Peyer's patch (tissue), 4 donors: ENCODE results near the gene PITPNM1. TPM values are rescaled to one million over a fixed set of nuclear protein-coding genes. Genes with fewer than 3 reads are reported as not detected.
A peak's percentile ranks its signal among the peaks of the same experiment; 100 is the strongest.
"Not testable (repeated sequence)": the region's sequence is repeated elsewhere in the genome, so short reads cannot be mapped to it uniquely, and the experiment has no call there.

Source experiments
- DNase-seq, 3 donors: peaks; one replicate each; pipeline ENCODE4 v3.0.0-alpha.2; 2017 to 2019
- H3K27ac ChIP-seq, 4 donors: fragments of 200-600 bp; sonication (generic); one replicate each; pipeline ENCODE4 v1.5.1; 2016 to 2019
- H3K27me3 ChIP-seq, 2 donors: fragments of 200-600 bp; sonication (generic); one replicate each; pipeline ENCODE4 v1.5.1; 2019
- H3K36me3 ChIP-seq, 3 donors: fragments of 200-600 bp; sonication (generic); one replicate each; pipeline ENCODE4 v1.5.1; 2016 to 2019
- H3K4me1 ChIP-seq, 4 donors: fragments of 200-600 bp; sonication (generic); one replicate each; pipeline ENCODE4 v1.5.1; 2016 to 2019
- H3K4me3 ChIP-seq, 4 donors: fragments of 200-600 bp; sonication (generic); 1 replicate in 3 of 4; 2 replicates in 1 of 4; pipeline ENCODE4 v1.5.1; 2016 to 2019; ENCODE audit warnings: mild to moderate bottlenecking in 1 of 4
- H3K9me3 ChIP-seq, 4 donors: fragments of 200-600 bp; sonication (generic); one replicate each; pipeline ENCODE4 v1.5.1; 2016 to 2019; ENCODE audit warnings: mild to moderate bottlenecking in 1 of 4
- POLR2A ChIP-seq, 2 donors: fragments of 450-650 bp; IDR thresholded peaks; one replicate each; pipeline ENCODE4 v1.5.1; 2017; ENCODE audit warnings: antibody characterized with exemption in 2 of 2, mild to moderate bottlenecking in 2 of 2, moderate library complexity in 2 of 2
- total RNA-seq, 4 donors: library from RNA; depleted of rRNA; stranded (reverse); fragments of >200 nt; gene quantifications; one replicate each; pipeline ENCODE4 v1.1.0, GENCODE V29; 2016
- TF ChIP-seq, protein P1 (sequence below), 6 experiments: fragments of 450-650 bp in 4 of 6; fragments of 200-600 bp in 2 of 6; sonication (generic) in 1 of 6; IDR thresholded peaks; one replicate each; pipeline ENCODE4 v1.5.1; 2017 to 2019; ENCODE audit warnings: antibody characterized with exemption in 6 of 6, mild to moderate bottlenecking in 3 of 6, moderate library complexity in 1 of 6

PITPNM1 gene
- total RNA-seq, 4 donors from 2014 or later, result 94.4 to 126 (median 109) TPM

DNA sequence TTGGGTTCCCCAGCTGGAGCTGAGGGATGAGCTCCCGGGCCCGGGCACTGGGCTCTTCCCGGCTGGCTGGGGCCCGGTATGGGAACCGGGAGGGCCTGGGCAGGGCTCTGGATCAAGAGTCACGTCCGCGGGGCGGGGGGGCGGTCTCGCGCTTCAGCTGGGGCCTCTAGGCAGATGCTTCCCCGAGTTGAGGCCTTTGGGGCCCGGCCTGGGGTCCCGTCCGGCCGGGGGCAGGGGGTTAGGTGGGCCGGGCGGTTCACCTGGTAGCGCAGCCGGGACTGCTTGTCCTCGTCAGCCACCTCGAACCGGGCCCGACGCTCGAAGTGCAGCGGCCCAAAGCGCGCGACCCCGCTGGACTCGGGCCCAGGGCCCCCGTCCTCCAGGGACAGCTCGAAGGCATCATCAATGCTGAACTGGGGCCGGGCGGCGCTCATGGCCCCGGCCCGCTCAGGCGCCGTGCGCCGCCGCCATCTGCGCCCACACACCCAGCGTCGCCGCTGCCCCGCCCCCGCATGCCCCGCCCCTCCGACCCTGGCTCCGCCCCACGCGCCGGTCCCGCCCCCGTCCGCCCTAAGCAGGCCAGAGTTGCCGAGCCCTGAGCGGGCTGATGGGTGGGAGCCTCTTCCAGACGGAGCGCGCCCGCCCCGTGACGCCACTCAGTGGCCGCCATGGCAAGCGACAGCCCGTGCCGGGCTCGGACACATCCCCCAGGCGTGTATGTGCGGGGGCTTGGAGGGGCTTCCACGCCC, 36.2 kb downstream of the PITPNM1 start, which contains the start of gene TMEM134:
TSS of gene TMEM134 (minus strand) at position 493 of the 749 bp plus-strand sequence. CDS start at position 434, 59 bp downstream.
- Histone ChIP-seq H3K27ac (peak within 1 kb of the TSS; percentile 82 to 95 (median 88)), H3K9me3 (no peaks in the 10 kb centered on the region), H3K36me3 (no peaks in the 10 kb centered on the region), H3K4me3 (peak within 1 kb of the TSS; percentile 64 to 98 (median 92)), H3K27me3 (no peaks in the 10 kb centered on the region), H3K4me1 (peaks cover 0 to 30% (median 11%) of the 10 kb centered on the region in 4 donors)
- DNase-seq, result peak; percentile 93 to 96 (median 95)
- TF ChIP-seq, protein P1, sequence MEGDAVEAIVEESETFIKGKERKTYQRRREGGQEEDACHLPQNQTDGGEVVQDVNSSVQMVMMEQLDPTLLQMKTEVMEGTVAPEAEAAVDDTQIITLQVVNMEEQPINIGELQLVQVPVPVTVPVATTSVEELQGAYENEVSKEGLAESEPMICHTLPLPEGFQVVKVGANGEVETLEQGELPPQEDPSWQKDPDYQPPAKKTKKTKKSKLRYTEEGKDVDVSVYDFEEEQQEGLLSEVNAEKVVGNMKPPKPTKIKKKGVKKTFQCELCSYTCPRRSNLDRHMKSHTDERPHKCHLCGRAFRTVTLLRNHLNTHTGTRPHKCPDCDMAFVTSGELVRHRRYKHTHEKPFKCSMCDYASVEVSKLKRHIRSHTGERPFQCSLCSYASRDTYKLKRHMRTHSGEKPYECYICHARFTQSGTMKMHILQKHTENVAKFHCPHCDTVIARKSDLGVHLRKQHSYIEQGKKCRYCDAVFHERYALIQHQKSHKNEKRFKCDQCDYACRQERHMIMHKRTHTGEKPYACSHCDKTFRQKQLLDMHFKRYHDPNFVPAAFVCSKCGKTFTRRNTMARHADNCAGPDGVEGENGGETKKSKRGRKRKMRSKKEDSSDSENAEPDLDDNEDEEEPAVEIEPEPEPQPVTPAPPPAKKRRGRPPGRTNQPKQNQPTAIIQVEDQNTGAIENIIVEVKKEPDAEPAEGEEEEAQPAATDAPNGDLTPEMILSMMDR (IDR thresholded peaks at IDR 0.05), result peak; percentile 50 to 69 (median 60)
- TF ChIP-seq POLR2A (IDR thresholded peaks at IDR 0.05), result peak; percentile 73 to 78

- H3K27ac ChIP-seq, result peak overlapping the region; percentile 82 to 95 (median 88)
- DNase-seq, result no peak
- no peaks in the 10 kb centered on the region for H3K36me3 ChIP-seq
- peak overlapping the region; percentile 64 to 98 (median 92) for H3K4me3 ChIP-seq
- H3K4me1 ChIP-seq, result peaks cover 0 to 34% (median 13%) of the 10 kb centered on the region in 4 donors
- no peaks in the 10 kb centered on the region for H3K27me3 ChIP-seq
- TF ChIP-seq POLR2A (IDR thresholded peaks at IDR 0.05), result no peak
- TF ChIP-seq, protein P1 (IDR thresholded peaks at IDR 0.05), result no peak
- H3K9me3 ChIP-seq, result no peaks in the 10 kb centered on the region
Observed at GRCh38 chr11:67468456-67468758, 36.8 kb downstream of the PITPNM1 start.

GRCh38 chr11:67468056-67468455, 37.1 kb downstream of the PITPNM1 start:
- H3K9me3 ChIP-seq, result no peaks in the 10 kb centered on the region
- TF ChIP-seq, protein P1 (IDR thresholded peaks at IDR 0.05), result no peak
- TF ChIP-seq POLR2A (IDR thresholded peaks at IDR 0.05), result no peak
- no peaks in the 10 kb centered on the region for H3K36me3 ChIP-seq
- H3K4me3 ChIP-seq, result peak overlapping the region; percentile 64 to 98 (median 92)
- peak overlapping the region; percentile 82 to 95 (median 88) for H3K27ac ChIP-seq
- DNase-seq, result peak in 2 of 3 donors; percentile 70 to 74
- no peaks in the 10 kb centered on the region for H3K27me3 ChIP-seq
- H3K4me1 ChIP-seq, result peaks cover 0 to 34% (median 13%) of the 10 kb centered on the region in 4 donors

DNA sequence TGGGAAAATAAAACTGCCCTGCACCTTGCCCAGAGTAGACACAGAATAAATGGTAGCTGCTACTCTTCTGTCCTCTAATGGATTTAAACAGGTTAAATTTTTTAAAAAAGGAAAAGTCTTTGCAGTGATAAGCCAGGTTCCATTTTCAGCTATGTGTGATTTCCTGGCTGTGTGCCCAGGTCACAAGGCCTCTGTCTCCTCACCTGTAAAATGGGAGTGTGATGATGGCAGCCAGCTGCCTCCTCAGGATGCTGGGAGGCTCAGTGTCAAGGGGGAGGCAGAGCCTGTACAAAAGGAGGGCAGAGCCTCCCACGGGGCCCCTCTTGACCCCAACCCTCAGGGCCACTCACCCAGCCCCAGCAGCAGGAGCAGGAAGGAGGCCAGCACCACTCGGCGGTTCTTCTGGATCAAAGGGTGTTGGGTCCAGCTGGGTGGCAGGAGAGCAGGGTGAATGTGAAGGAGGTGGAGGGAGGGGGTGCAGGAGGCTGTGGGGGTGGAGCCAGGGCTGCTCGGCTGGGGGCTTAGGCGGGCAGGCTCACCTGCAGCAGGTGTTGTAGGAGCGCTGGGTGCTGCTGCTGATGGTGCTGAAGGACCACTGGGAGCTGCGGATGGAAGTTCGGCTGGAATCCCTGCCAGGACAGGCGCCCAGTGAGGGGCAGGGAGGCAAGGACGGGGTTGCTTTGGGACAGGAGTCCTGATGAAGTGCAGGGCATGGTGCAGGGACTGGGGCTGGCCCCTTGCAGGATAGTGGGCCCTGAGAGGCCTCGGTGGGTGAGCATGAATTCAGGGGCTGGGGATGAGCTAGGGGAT, 38.0 kb downstream of the PITPNM1 start:
- Histone ChIP-seq H3K27ac (peak overlapping the region in 2 of 4 donors; percentile 91 to 95), H3K9me3 (no peaks in the 10 kb centered on the region), H3K4me1 (peaks cover 0 to 34% (median 13%) of the 10 kb centered on the region in 4 donors), H3K36me3 (no peaks in the 10 kb centered on the region), H3K4me3 (peak overlapping the region in 1 of 4 donors; percentile 95), H3K27me3 (no peaks in the 10 kb centered on the region)
- TF ChIP-seq POLR2A (IDR thresholded peaks at IDR 0.05), result no peak
- TF ChIP-seq, protein P1 (IDR thresholded peaks at IDR 0.05), result no peak
- DNase-seq, result no peak

- Histone ChIP-seq H3K36me3 (no peaks in the 10 kb centered on the region), H3K4me1 (peaks cover 0 to 34% (median 13%) of the 10 kb centered on the region in 4 donors), H3K27me3 (no peaks in the 10 kb centered on the region), H3K27ac (peak overlapping the region in 1 of 4 donors; percentile 95), H3K9me3 (no peaks in the 10 kb centered on the region), H3K4me3 (no peak overlapping the region)
- DNase-seq, result no peak
- TF ChIP-seq, protein P1 (IDR thresholded peaks at IDR 0.05), result no peak
- TF ChIP-seq POLR2A (IDR thresholded peaks at IDR 0.05), result no peak
Observed at GRCh38 chr11:67466367-67466766, 38.8 kb downstream of the PITPNM1 start.

DNA sequence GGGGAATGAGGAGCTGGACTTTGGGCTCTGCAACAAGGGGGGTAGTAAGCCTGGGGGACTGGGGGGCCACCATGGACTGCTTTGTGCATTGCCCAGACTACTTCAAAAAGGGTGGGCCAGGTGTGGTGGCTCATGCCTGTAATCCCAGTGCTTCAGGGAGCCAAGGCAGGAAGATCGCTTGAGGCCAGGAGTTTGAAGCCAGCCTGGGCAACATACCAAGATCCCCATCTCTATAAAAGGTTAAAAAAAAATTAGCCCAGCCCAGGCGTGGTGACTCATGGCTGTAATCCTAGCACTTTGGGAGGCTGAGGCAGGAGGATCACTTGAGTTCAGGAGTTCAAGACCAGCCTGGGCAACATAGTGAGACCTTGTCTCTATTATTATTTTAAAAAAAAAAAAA, 39.6 kb downstream of the PITPNM1 start:
- Histone ChIP-seq H3K27ac (peak overlapping the region; percentile 90 to 98 (median 94)), H3K4me1 (peaks cover 0 to 34% (median 14%) of the 10 kb centered on the region in 4 donors), H3K4me3 (peak overlapping the region in 3 of 4 donors; percentile 70 to 82 (median 78))
- not testable (repeated sequence) for H3K36me3 ChIP-seq, H3K9me3 ChIP-seq, H3K27me3 ChIP-seq, DNase-seq
